ENCODE results near the gene DLGAP1.

GRCh38 chr18:4181882-4182568 lies 273.1 kb downstream of the DLGAP1 start:
- no peak for TF ChIP-seq CTCF (IDR thresholded peaks at IDR 0.05; ENCODE audit: insufficient read depth, low read length)
- no peak for TF ChIP-seq GABPA (IDR thresholded peaks at IDR 0.05; ENCODE audit: low read depth)
- no peak for TF ChIP-seq POLR2AphosphoS5 (IDR thresholded peaks at IDR 0.05; ENCODE audit: low read depth)
- TF ChIP-seq SPI1 (IDR thresholded peaks at IDR 0.05; ENCODE audit: borderline replicate concordance, low read depth): no peak
- TF ChIP-seq REST (IDR thresholded peaks at IDR 0.05; ENCODE audit: insufficient replicate concordance, low read depth): no peak

Measured in HL-60 (cell line).